Epithelial cell of esophagus (primary cell): ENCODE data around the gene ORAI3.

ENCODE experiments used
- DNase-seq: peaks from one replicate; pipeline ENCODE4 v3.0.0; 2010; ENCODE audit warnings: low read depth
- H3K4me3 ChIP-seq: 2 replicates; pipeline ENCODE4 v1.5.1; 2011; ENCODE audit warnings: mild to moderate bottlenecking, low read length, control low read depth
- CTCF ChIP-seq: IDR thresholded peaks from 2 replicates; pipeline ENCODE4 v1.5.1; 2011; ENCODE audit warnings: low read depth, mild to moderate bottlenecking, low read length, control low read depth, inconsistent platforms; ENCODE audit not compliant: insufficient read depth; ENCODE audit errors: missing control alignments

Gene ORAI3

GRCh38 chr16:30918614-30919013 lies 30.3 kb upstream of the ORAI3 start:
- no peak for DNase-seq
- no peak overlapping the region for H3K4me3 ChIP-seq
- no peak for TF ChIP-seq CTCF

- DNase-seq: no peak
- no peak for TF ChIP-seq CTCF
- H3K4me3 ChIP-seq: no peak overlapping the region
Measured at GRCh38 chr16:30920891-30921290, 28.0 kb upstream of the ORAI3 start.

GRCh38 chr16:30921459-30921747 lies 27.5 kb upstream of the ORAI3 start:
- no peak for DNase-seq
- TF ChIP-seq CTCF: no peak
- H3K4me3 ChIP-seq: peak overlapping the region; percentile 63

- peak overlapping the region; percentile 63 for H3K4me3 ChIP-seq
- peak; percentile 85 for TF ChIP-seq CTCF
- peak; percentile 94 for DNase-seq
Measured at GRCh38 chr16:30921748-30922419, 27.0 kb upstream of the ORAI3 start.

GRCh38 chr16:30922420-30922959 lies 26.4 kb upstream of the ORAI3 start:
- DNase-seq: peak; percentile 100

GRCh38 chr16:30922960-30923535 lies 25.8 kb upstream of the ORAI3 start:
- DNase-seq: peak; percentile 100
- H3K4me3 ChIP-seq: peak overlapping the region; percentile 74
- no peak for TF ChIP-seq CTCF

More at GRCh38 chr16:30922420-30922959, 26.4 kb upstream of the ORAI3 start:
- peak overlapping the region; percentile 74 for H3K4me3 ChIP-seq
- TF ChIP-seq CTCF: no peak
